WTC11 (cell line): ENCODE results near the gene GPC5.

Experiments
- FOXK1 ChIP-seq: sonication (generic); formaldehyde crosslinking; IDR thresholded peaks from 2 replicates; pipeline ENCODE4 v1.8.0; 2022; ENCODE audit warnings: mild to moderate bottlenecking, moderate library complexity, missing genetic modification reagents
- TEAD4 ChIP-seq: sonication (generic); formaldehyde crosslinking; IDR thresholded peaks from 2 replicates; pipeline ENCODE4 v1.8.0; 2022; ENCODE audit warnings: mild to moderate bottlenecking, missing genetic modification reagents
- ZBTB21 ChIP-seq: sonication (generic); formaldehyde crosslinking; IDR thresholded peaks from 2 replicates; pipeline ENCODE4 v1.8.1; 2023; ENCODE audit warnings: mild to moderate bottlenecking, missing genetic modification reagents, borderline replicate concordance
- TF ChIP-seq, protein P1 (sequence below): fragments of 200-600 bp; IDR thresholded peaks from 2 replicates; pipeline ENCODE4 v1.8.0; 2022; ENCODE audit warnings: antibody characterized with exemption
- TF ChIP-seq, protein P2 (sequence below): sonication (generic); formaldehyde crosslinking; IDR thresholded peaks from 2 replicates; pipeline ENCODE4 v1.8.0; 2022; ENCODE audit warnings: mild to moderate bottlenecking, missing genetic modification reagents
- TF ChIP-seq, protein P3 (sequence below): sonication (generic); formaldehyde crosslinking; IDR thresholded peaks from 2 replicates; pipeline ENCODE4 v1.8.0; 2022; ENCODE audit warnings: mild to moderate bottlenecking, missing genetic modification reagents
- TF ChIP-seq, protein P4 (sequence below): sonication (generic); formaldehyde crosslinking; IDR thresholded peaks from 2 replicates; pipeline ENCODE4 v1.8.1; 2022; ENCODE audit warnings: low read depth, missing genetic modification reagents, borderline replicate concordance
- TF ChIP-seq, protein P5 (sequence below): sonication (generic); formaldehyde crosslinking; IDR thresholded peaks from 2 replicates; pipeline ENCODE4 v1.8.1; 2022; ENCODE audit warnings: mild to moderate bottlenecking, missing genetic modification reagents, moderate library complexity, borderline replicate concordance
- TF ChIP-seq, protein P6 (sequence below): sonication (generic); formaldehyde crosslinking; IDR thresholded peaks from 2 replicates; pipeline ENCODE4 v1.8.1; 2023; ENCODE audit warnings: mild to moderate bottlenecking, missing genetic modification reagents, moderate library complexity
- TF ChIP-seq, protein P7 (sequence below): sonication (generic); formaldehyde crosslinking; IDR thresholded peaks from 2 replicates; pipeline ENCODE4 v1.8.0; 2023; ENCODE audit warnings: missing genetic modification reagents

DNA sequence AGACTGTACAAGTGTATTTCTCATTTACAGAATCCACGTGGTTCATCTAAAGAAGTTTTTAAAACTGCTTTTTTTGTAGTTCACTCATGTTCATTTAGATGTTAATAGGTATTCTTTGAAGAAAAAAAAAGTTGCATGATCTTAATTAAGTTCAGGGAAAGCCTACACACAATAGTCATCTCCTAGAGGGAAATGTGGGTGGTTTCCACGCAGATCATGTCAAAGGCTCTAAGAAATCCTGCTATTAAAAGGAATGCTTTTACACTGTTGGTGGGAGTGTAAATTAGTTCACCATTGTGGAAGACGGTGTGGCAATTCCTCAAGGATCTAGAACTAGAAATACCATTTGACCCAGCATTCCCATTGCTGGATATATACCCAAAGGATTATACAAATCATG lies 312.3 kb downstream of the GPC5 start:
- TF ChIP-seq, protein P1, sequence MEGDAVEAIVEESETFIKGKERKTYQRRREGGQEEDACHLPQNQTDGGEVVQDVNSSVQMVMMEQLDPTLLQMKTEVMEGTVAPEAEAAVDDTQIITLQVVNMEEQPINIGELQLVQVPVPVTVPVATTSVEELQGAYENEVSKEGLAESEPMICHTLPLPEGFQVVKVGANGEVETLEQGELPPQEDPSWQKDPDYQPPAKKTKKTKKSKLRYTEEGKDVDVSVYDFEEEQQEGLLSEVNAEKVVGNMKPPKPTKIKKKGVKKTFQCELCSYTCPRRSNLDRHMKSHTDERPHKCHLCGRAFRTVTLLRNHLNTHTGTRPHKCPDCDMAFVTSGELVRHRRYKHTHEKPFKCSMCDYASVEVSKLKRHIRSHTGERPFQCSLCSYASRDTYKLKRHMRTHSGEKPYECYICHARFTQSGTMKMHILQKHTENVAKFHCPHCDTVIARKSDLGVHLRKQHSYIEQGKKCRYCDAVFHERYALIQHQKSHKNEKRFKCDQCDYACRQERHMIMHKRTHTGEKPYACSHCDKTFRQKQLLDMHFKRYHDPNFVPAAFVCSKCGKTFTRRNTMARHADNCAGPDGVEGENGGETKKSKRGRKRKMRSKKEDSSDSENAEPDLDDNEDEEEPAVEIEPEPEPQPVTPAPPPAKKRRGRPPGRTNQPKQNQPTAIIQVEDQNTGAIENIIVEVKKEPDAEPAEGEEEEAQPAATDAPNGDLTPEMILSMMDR, result no peak
- TF ChIP-seq, protein P2, sequence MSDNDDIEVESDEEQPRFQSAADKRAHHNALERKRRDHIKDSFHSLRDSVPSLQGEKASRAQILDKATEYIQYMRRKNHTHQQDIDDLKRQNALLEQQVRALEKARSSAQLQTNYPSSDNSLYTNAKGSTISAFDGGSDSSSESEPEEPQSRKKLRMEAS, result no peak
- TF ChIP-seq, protein P3, sequence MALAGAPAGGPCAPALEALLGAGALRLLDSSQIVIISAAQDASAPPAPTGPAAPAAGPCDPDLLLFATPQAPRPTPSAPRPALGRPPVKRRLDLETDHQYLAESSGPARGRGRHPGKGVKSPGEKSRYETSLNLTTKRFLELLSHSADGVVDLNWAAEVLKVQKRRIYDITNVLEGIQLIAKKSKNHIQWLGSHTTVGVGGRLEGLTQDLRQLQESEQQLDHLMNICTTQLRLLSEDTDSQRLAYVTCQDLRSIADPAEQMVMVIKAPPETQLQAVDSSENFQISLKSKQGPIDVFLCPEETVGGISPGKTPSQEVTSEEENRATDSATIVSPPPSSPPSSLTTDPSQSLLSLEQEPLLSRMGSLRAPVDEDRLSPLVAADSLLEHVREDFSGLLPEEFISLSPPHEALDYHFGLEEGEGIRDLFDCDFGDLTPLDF (CRISPR knock-in tag), result no peak
- no peak for TF ChIP-seq TEAD4 (CRISPR knock-in tag)
- TF ChIP-seq, protein P4, sequence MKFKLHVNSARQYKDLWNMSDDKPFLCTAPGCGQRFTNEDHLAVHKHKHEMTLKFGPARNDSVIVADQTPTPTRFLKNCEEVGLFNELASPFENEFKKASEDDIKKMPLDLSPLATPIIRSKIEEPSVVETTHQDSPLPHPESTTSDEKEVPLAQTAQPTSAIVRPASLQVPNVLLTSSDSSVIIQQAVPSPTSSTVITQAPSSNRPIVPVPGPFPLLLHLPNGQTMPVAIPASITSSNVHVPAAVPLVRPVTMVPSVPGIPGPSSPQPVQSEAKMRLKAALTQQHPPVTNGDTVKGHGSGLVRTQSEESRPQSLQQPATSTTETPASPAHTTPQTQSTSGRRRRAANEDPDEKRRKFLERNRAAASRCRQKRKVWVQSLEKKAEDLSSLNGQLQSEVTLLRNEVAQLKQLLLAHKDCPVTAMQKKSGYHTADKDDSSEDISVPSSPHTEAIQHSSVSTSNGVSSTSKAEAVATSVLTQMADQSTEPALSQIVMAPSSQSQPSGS (CRISPR knock-in tag), result no peak
- TF ChIP-seq FOXK1 (CRISPR knock-in tag), result no peak
- no peak for TF ChIP-seq ZBTB21 (CRISPR knock-in tag)
- TF ChIP-seq, protein P5, sequence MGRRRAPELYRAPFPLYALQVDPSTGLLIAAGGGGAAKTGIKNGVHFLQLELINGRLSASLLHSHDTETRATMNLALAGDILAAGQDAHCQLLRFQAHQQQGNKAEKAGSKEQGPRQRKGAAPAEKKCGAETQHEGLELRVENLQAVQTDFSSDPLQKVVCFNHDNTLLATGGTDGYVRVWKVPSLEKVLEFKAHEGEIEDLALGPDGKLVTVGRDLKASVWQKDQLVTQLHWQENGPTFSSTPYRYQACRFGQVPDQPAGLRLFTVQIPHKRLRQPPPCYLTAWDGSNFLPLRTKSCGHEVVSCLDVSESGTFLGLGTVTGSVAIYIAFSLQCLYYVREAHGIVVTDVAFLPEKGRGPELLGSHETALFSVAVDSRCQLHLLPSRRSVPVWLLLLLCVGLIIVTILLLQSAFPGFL (CRISPR knock-in tag), result no peak
- TF ChIP-seq, protein P6, sequence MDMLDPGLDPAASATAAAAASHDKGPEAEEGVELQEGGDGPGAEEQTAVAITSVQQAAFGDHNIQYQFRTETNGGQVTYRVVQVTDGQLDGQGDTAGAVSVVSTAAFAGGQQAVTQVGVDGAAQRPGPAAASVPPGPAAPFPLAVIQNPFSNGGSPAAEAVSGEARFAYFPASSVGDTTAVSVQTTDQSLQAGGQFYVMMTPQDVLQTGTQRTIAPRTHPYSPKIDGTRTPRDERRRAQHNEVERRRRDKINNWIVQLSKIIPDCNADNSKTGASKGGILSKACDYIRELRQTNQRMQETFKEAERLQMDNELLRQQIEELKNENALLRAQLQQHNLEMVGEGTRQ (CRISPR knock-in tag), result no peak
- TF ChIP-seq, protein P7, sequence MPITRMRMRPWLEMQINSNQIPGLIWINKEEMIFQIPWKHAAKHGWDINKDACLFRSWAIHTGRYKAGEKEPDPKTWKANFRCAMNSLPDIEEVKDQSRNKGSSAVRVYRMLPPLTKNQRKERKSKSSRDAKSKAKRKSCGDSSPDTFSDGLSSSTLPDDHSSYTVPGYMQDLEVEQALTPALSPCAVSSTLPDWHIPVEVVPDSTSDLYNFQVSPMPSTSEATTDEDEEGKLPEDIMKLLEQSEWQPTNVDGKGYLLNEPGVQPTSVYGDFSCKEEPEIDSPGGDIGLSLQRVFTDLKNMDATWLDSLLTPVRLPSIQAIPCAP, result no peak
